ENCODE measurements around the gene IFNA2. TPM values are rescaled to one million over a fixed set of nuclear protein-coding genes. Genes with fewer than 3 reads are reported as not detected.
A peak's percentile ranks its signal among the peaks of the same experiment; 100 is the strongest.

IFNA2 gene
- total and polyA plus RNA-seq, 7 experiments from 2014 or later, result not detected

DNA sequence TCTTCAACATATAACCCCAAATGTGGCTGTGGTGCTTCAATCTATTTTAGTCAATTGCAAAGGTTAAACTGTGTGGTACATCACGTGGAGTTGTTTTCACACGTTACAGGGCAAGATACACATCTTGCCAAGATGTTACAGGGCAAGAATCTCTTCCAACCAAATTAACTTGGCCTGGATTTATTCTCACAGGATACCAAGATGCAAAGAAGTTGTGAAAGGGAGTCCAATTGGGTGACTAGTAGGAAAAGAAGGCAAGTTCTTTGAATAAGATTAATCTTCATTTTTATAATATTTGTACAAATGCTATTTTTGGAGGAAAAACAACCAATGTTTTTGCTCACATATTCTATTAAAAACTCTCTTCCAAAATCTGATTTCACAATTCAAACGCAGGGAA, 18.9 kb upstream of the IFNA2 start:
- H3K36me3 Mint-ChIP-seq, result no peaks in the 10 kb centered on the region

DNA sequence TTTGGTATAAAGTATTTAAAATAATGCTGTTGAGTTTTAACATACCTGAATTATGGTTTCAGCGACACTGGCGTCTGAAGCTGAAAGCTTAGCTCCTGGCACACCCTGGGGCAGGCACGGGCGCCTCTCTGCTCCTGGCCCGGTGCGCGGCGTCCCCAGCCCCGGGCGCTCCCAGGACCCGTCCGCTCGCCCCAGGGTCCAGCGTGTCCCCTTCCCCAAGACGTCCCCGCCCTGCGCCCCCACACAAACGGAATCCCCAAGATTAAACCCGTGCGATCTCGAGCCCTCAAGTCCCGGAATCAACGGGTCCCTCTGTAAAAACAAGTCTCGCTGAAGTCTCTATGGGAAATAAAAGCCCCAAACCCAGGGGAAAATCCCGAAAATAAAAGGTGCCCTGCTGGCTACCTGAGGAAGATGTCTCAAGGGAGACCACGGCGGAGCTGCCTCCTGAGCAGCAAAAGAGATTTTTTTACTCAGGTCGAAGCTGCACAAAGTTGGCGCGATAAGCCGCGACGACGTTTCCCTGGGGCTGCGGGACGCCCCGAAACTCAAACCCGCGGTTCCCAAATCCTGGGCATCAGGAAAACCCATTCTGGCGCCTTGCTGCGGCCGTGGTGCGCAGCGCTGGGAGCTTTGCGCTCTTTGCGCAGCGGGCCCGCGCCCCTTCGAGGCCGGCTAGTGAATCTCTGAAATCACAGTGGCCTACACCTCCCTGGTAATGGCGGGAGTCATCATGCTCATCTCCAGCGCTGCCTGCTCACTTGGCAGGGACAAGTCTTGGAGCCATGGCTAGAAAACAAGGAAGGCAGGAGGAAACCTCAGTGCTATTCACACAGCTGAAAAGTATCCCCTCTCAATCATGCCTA, 17.4 kb upstream of the IFNA2 start:
- no peak overlapping the region for H3K27ac Mint-ChIP-seq
- CTCF ChIA-PET, result interaction anchor here (0.8 to 1.0 kb wide), 2 partner anchors 11 to 23 kb away, joined by 3 read pairs; no protein-coding TSS in a partner anchor
- H3K27me3 Mint-ChIP-seq, result peaks cover 36 to 86% (median 54%) of the 10 kb centered on the region in 5 donors
- Histone ChIP-seq H3K9me3 (ENCODE audit: control insufficient read depth in 2 of 3, low read length in 3 of 3) (no peaks in the 10 kb centered on the region), H3K27ac (ENCODE audit: low read depth, low read length) (no peak overlapping the region), H3K36me3 (ENCODE audit: control insufficient read depth in 2 of 3, insufficient read depth in 3 of 3, low read length in 3 of 3) (no peaks in the 10 kb centered on the region), H3K27me3 (ENCODE audit: control insufficient read depth in 2 of 2, insufficient read depth in 2 of 2, low read length in 2 of 2) (peaks cover 4 to 11% of the 10 kb centered on the region in 2 donors), H3K4me3 (ENCODE audit: low read length) (peak overlapping the region; percentile 28), H3K4me1 (ENCODE audit: control insufficient read depth in 2 of 2, insufficient read depth in 2 of 2, low read length in 2 of 2) (peaks cover 0 to 5% of the 10 kb centered on the region in 2 donors)
- no peaks in the 10 kb centered on the region for H3K9me3 Mint-ChIP-seq
- ATAC-seq (no peak), DNase-seq (peak in 3 of 9 donors; percentile 6 to 14 (median 7))
- peak overlapping the region; percentile 46 to 77 (median 66) for H3K4me3 Mint-ChIP-seq
- POLR2A ChIA-PET, result no interaction called here
- intact Hi-C loops (cut with micrococcal nuclease), result no loop called here
- H3K4me1 Mint-ChIP-seq, result peaks cover 0 to 7% (median 3%) of the 10 kb centered on the region in 7 donors
- no peaks in the 10 kb centered on the region for H3K36me3 Mint-ChIP-seq

More for the DNA sequence above, 18.9 kb upstream of the IFNA2 start:
- H3K9me3 ChIP-seq (ENCODE audit: control insufficient read depth in 2 of 3, low read length in 3 of 3), result no peaks in the 10 kb centered on the region
- DNase-seq (no peak), ATAC-seq (no peak)
- CTCF ChIA-PET, result no interaction called here
- H3K27me3 Mint-ChIP-seq, result peaks cover 31 to 73% (median 40%) of the 10 kb centered on the region in 5 donors
- peaks cover 4 to 11% of the 10 kb centered on the region in 2 donors for H3K27me3 ChIP-seq (ENCODE audit: control insufficient read depth in 2 of 2, insufficient read depth in 2 of 2, low read length in 2 of 2)
- POLR2A ChIA-PET, result no interaction called here
- no peak overlapping the region for H3K4me3 Mint-ChIP-seq
- H3K36me3 ChIP-seq (ENCODE audit: control insufficient read depth in 2 of 3, insufficient read depth in 3 of 3, low read length in 3 of 3), result no peaks in the 10 kb centered on the region
- no peak overlapping the region for H3K27ac Mint-ChIP-seq
- H3K4me1 Mint-ChIP-seq, result peaks cover 0 to 7% (median 3%) of the 10 kb centered on the region in 7 donors
- H3K4me3 ChIP-seq (ENCODE audit: low read length), result no peak overlapping the region
- H3K4me1 ChIP-seq (ENCODE audit: control insufficient read depth in 2 of 2, insufficient read depth in 2 of 2, low read length in 2 of 2), result peaks cover 0 to 5% of the 10 kb centered on the region in 2 donors
- intact Hi-C loops (cut with micrococcal nuclease), result no loop called here
- no peaks in the 10 kb centered on the region for H3K9me3 Mint-ChIP-seq
- no peak overlapping the region for H3K27ac ChIP-seq (ENCODE audit: low read depth, low read length)

- Mint-ChIP-seq H3K36me3 (no peaks in the 10 kb centered on the region), H3K9me3 (no peaks in the 10 kb centered on the region), H3K4me1 (peaks cover 8 to 21% (median 10%) of the 10 kb centered on the region in 7 donors), H3K27me3 (peaks cover 51 to 84% (median 77%) of the 10 kb centered on the region in 5 donors), H3K4me3 (no peak overlapping the region), H3K27ac (no peak overlapping the region)
- Histone ChIP-seq H3K9me3 (ENCODE audit: control insufficient read depth in 2 of 3, low read length in 3 of 3) (no peaks in the 10 kb centered on the region), H3K36me3 (ENCODE audit: control insufficient read depth in 2 of 3, insufficient read depth in 3 of 3, low read length in 3 of 3) (no peaks in the 10 kb centered on the region), H3K27me3 (ENCODE audit: control insufficient read depth in 2 of 2, insufficient read depth in 2 of 2, low read length in 2 of 2) (peaks cover 14 to 16% of the 10 kb centered on the region in 2 donors), H3K27ac (ENCODE audit: low read depth, low read length) (no peak overlapping the region), H3K4me1 (ENCODE audit: control insufficient read depth in 2 of 2, insufficient read depth in 2 of 2, low read length in 2 of 2) (peaks cover 0 to 5% of the 10 kb centered on the region in 2 donors), H3K4me3 (ENCODE audit: low read length) (no peak overlapping the region)
- DNase-seq (no peak), ATAC-seq (no peak)
- ChIA-PET POLR2A (no interaction called here), CTCF (no interaction called here)
- intact Hi-C loops (cut with micrococcal nuclease), result no loop called here
Measured at GRCh38 chr9:21399956-21400355, 14.8 kb upstream of the IFNA2 start.

DNA sequence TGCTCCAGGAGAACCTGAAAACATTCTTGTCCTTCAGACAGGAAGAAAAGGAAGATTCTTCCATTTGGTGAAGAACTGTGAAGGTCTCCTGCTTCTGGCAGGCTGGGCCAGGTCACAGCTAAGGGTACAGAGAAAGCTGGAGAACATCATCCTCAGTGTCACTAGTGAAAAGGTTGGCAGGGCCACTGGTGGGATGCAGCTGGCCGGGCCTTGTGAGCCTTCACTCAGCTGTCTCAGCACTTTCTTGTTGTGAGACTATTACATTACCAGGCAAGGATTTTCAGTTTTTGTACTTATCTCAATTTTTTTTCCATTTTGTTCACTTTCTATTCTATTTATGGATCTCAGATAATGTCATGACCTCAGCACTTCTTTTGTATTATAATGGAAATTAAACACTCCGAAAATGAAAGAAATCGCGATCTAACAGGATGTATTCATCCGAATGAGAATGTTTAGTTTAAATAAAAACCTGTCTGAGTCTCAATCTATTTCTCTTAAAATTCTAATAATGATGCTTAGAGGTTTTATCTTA, 13.8 kb upstream of the IFNA2 start:
- Mint-ChIP-seq H3K27me3 (peaks cover 54 to 81% (median 76%) of the 10 kb centered on the region in 5 donors), H3K4me3 (no peak overlapping the region), H3K9me3 (no peaks in the 10 kb centered on the region), H3K4me1 (peaks cover 8 to 21% (median 10%) of the 10 kb centered on the region in 7 donors), H3K27ac (no peak overlapping the region), H3K36me3 (no peaks in the 10 kb centered on the region)
- Histone ChIP-seq H3K4me1 (ENCODE audit: control insufficient read depth in 2 of 2, insufficient read depth in 2 of 2, low read length in 2 of 2) (peaks cover 0 to 5% of the 10 kb centered on the region in 2 donors), H3K27me3 (ENCODE audit: control insufficient read depth in 2 of 2, insufficient read depth in 2 of 2, low read length in 2 of 2) (peaks cover 14 to 16% of the 10 kb centered on the region in 2 donors), H3K27ac (ENCODE audit: low read depth, low read length) (no peak overlapping the region), H3K36me3 (ENCODE audit: control insufficient read depth in 2 of 3, insufficient read depth in 3 of 3, low read length in 3 of 3) (no peaks in the 10 kb centered on the region), H3K9me3 (ENCODE audit: control insufficient read depth in 2 of 3, low read length in 3 of 3) (no peaks in the 10 kb centered on the region), H3K4me3 (ENCODE audit: low read length) (no peak overlapping the region)
- intact Hi-C loops (cut with micrococcal nuclease), result no loop called here
- ChIA-PET CTCF (interaction anchor here (0.6 to 2.3 kb wide), 7 partner anchors 10 to 255 kb away, joined by 3 to 17 read pairs (median 5); no protein-coding TSS in a partner anchor), POLR2A (no interaction called here)
- DNase-seq (no peak), ATAC-seq (no peak)

DNA sequence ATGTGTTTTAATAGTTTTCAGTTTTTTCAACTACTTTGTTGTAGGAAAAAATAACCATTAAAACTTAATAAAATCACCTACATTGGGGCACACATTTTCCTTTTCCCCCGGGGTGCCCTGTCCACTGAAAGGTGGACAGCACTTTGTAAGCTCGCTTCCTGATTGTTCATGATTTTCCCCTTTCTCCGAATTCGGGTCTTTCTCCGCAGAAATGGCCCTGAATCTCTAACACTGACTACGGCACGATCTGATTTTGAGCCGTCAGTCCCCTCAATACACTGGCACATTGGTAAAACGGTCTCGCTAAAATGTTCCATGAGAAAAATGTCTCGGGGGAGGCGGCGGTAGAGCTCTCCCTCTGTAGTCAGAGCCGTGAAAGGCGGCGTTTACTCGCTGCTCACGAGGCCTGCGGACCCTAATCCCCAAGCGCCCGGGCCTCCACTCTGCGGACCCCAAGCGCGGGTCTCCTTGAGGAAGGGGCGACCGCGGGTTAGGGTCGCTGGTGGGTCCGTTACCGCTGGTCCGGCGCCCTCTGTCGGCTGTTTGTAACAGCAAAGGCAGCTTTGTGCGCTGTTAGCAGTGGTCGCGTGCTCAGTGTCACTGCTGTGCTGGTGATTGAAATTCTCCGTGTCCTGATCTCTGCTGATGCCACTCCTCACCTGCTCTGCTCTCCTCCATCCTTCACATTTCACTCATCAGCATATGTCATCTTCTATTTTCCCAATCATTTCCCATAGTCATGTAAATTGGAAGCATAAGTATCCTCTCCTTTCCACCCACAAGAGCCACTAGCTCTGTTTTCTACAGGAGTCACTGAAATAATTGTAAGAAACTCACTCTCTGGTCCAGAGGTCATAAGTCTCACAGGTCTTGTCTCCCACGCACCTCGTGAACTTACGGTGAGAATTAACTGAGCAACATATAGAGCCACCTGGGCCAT, 10.8 kb upstream of the IFNA2 start:
- H3K9me3 Mint-ChIP-seq, result no peaks in the 10 kb centered on the region
- no peaks in the 10 kb centered on the region for H3K36me3 Mint-ChIP-seq
- H3K4me1 Mint-ChIP-seq, result peaks cover 5 to 13% (median 9%) of the 10 kb centered on the region in 7 donors
- peaks cover 8 to 10% of the 10 kb centered on the region in 2 donors for H3K27me3 ChIP-seq (ENCODE audit: control insufficient read depth in 2 of 2, insufficient read depth in 2 of 2, low read length in 2 of 2)
- CTCF ChIA-PET, result interaction anchor here (0.7 to 3.5 kb wide), 20 partner anchors 9 to 242 kb away, joined by 3 to 54 read pairs (median 4); partner anchors contain the start of genes IFNA2 and KLHL9
- no peaks in the 10 kb centered on the region for H3K4me1 ChIP-seq (ENCODE audit: control insufficient read depth in 2 of 2, insufficient read depth in 2 of 2, low read length in 2 of 2)
- H3K27ac ChIP-seq (ENCODE audit: low read depth, low read length), result no peak overlapping the region
- H3K4me3 Mint-ChIP-seq, result peak overlapping the region; percentile 39 to 81 (median 74)
- H3K9me3 ChIP-seq (ENCODE audit: control insufficient read depth in 2 of 3, low read length in 3 of 3), result no peaks in the 10 kb centered on the region
- POLR2A ChIA-PET, result interaction anchor here (1.8 kb wide), 1 partner anchor 70 kb away, joined by 10 read pairs; no protein-coding TSS in a partner anchor
- peak overlapping the region in 1 of 9 donors; percentile 4 for H3K27ac Mint-ChIP-seq
- no peaks in the 10 kb centered on the region for H3K36me3 ChIP-seq (ENCODE audit: control insufficient read depth in 2 of 3, insufficient read depth in 3 of 3, low read length in 3 of 3)
- peaks cover 52 to 84% (median 74%) of the 10 kb centered on the region in 5 donors for H3K27me3 Mint-ChIP-seq
- ATAC-seq (peak; percentile 83), DNase-seq (peak; percentile 35 to 65 (median 56))
- H3K4me3 ChIP-seq (ENCODE audit: low read length), result peak overlapping the region; percentile 51
- intact Hi-C loops (cut with micrococcal nuclease), result loop anchor here (1.0 to 2.0 kb wide), 10 partner anchors 39 to 1470 kb away; partner anchors contain the start of gene KLHL9 (in 1 of the 2)

- ATAC-seq (peak; percentile 81), DNase-seq (peak in 3 of 9 donors; percentile 8 to 14 (median 9))
- Mint-ChIP-seq H3K4me3 (no peak overlapping the region), H3K27me3 (peaks cover 45 to 81% (median 72%) of the 10 kb centered on the region in 5 donors), H3K36me3 (no peaks in the 10 kb centered on the region), H3K9me3 (no peaks in the 10 kb centered on the region), H3K4me1 (peaks cover 5 to 13% (median 9%) of the 10 kb centered on the region in 7 donors), H3K27ac (no peak overlapping the region)
- Histone ChIP-seq H3K4me1 (ENCODE audit: control insufficient read depth in 2 of 2, insufficient read depth in 2 of 2, low read length in 2 of 2) (no peaks in the 10 kb centered on the region), H3K27ac (ENCODE audit: low read depth, low read length) (no peak overlapping the region), H3K36me3 (ENCODE audit: control insufficient read depth in 2 of 3, insufficient read depth in 3 of 3, low read length in 3 of 3) (no peaks in the 10 kb centered on the region), H3K4me3 (ENCODE audit: low read length) (no peak overlapping the region), H3K9me3 (ENCODE audit: control insufficient read depth in 2 of 3, low read length in 3 of 3) (no peaks in the 10 kb centered on the region), H3K27me3 (ENCODE audit: control insufficient read depth in 2 of 2, insufficient read depth in 2 of 2, low read length in 2 of 2) (peaks cover 5 to 10% of the 10 kb centered on the region in 2 donors)
- ChIA-PET CTCF (interaction anchor here (1.1 to 1.5 kb wide), 5 partner anchors 10 to 157 kb away, joined by 3 to 7 read pairs (median 3); no protein-coding TSS in a partner anchor), POLR2A (no interaction called here)
- intact Hi-C loops (cut with micrococcal nuclease), result no loop called here
Measured at GRCh38 chr9:21392270-21392669, 7.1 kb upstream of the IFNA2 start.
